Measurements from ENCODE around the gene KDM2B. TPM values are rescaled to one million over a fixed set of nuclear protein-coding genes. Genes with fewer than 3 reads are reported as not detected.
A peak's percentile ranks its signal among the peaks of the same experiment; 100 is the strongest.

Gene KDM2B
- total RNA-seq, 1 donor from 2014 or later: 19.8 TPM

DNA sequence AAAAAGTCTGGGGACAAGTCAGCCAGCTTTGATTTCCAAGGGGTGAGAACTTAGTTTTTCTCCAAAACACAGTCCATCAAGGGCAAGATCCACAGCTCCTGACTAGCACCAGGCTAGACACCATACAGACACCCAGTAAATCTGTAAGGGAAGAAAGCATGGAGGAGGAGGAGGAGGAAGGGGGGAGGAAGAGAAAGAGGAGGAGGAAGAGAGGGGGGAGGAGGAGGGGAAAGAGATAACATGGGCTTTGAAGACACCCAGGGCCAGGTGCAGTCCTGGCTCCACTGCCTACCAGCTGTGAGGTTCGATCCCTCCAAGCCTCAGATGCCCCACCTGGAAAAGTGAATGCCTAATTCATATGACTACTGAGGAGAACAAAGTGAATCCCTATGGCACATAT is 18.3 kb downstream of the KDM2B start:
- no peak for DNase-seq (ENCODE audit: low read depth in 2 of 2)

DNA sequence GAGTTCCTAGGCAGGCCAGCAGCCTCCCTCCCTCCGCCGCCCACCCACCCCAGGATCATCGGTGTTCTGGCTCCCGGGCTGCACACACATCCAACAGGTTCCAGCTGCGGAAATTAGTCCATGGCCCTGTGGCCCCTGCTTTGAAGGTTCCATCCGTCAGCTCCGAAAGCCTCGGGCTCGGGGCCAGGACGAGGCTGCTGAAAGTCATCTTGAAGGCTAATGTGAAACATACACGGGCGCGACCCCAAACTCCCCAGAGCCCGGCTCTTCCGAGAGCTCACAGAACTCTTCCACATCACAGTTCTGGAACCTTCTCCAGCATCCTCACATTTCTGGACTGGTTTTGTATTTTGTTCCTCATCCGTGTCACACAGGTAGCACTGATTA is 19.8 kb downstream of the KDM2B start:
- no peak for DNase-seq (ENCODE audit: low read depth in 2 of 2)

DNA sequence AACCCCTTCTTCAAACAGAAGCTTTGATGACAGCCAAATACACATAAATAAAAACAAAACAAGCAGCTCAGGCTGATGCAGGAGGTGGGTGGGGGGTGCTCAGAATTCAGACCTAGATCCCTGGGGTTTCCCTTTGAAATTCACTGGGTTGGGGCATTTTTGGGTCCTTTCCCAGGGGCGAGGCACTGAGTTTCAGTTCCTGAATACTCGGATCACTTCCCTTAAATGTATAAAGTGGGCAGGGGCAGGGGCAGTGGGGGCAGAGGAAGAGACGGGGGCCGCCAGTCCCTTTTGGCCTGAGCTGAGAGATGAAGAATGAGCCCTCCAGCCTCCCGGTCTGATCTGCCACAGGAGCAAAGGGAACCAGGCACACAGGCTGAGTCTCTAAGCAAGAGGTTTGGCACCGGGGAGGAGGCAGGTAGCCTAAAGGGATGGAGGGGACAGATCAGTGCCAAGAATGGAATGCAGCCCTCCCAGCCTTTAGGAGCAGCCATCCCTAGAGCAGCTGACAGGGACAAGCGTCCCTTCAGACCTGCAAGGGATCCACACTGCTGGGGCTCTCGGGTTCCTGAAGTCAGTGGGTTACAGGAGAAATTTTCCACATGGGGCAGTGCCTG is 20.3 kb downstream of the KDM2B start:
- DNase-seq (ENCODE audit: low read depth in 2 of 2): no peak

DNA sequence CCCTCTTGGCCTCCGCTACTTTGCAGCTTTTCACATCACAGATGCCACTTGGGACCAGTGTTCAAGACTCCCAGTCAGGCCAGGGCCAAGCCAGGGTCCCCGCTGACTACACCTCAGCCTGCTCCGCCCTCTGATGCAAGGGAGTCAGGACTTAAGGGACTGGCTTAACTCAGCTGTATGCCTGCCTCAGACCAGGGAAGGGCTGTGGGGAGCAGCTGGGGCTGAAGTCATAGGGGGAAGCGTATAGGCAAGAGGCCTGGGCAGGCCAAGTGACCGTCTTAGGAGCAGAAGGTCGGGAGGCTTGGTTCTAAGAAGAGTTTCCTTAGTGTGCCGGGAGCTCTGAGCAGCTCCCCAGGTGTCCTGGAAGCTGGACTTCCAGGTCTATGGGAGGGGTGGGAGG is 21.9 kb downstream of the KDM2B start:
- DNase-seq (ENCODE audit: low read depth in 2 of 2): no peak

DNA sequence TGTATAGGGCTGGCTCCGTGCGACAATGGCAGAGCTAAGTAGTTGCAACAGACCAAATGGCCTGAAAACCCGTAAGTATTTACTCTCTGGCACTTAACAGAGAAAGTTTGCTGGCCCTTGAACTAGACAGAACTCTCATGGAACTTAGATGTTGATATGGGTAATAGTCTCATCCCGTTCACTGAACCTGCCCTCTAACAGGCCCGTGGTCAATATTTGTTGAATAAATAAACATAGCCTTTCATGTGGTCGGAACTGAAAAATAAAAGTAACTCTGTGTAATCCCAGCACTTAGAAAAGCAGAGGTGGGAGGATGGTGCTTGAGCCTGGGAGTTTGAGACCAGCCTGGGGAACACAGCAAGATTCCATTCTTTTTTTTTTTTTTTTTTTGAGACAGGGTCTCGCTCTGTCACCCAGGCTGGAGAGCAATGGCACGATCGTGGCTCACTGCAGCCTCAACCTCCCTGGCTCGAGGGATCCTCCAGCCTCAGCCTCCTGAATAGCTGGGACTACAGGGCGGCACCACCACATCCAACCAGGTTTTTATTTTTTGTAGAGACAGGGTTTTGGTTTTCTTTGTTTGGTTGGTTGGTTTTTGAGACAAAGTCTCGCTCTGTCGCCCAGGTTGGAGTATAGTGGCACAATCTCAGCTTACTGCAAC is 29.7 kb downstream of the KDM2B start:
- no peak for DNase-seq (ENCODE audit: low read depth in 2 of 2)

DNA sequence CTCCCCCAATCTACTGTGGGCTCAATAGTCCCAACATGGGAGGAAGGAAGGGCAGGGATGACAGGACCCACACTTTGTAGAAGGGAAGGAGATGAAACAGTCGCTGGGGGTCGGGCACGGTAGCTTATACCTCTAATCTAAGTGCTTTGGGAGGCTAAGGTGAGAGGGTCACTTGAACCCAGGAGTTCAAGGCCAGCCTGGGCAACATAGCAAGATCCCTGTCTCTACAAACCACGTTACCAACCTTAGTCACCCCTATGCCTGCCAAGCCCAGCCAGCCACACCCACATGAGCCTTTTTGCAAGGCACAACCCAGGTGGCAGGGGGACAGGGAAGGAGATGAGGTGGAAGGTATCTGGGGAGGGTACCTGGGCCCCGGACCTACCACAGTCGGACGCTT is 31.7 kb downstream of the KDM2B start:
- no peak for DNase-seq (ENCODE audit: low read depth in 2 of 2)

- no peak for DNase-seq (ENCODE audit: low read depth in 2 of 2)
Measured at GRCh38 chr12:121545480-121545879, 35.3 kb downstream of the KDM2B start.

DNA sequence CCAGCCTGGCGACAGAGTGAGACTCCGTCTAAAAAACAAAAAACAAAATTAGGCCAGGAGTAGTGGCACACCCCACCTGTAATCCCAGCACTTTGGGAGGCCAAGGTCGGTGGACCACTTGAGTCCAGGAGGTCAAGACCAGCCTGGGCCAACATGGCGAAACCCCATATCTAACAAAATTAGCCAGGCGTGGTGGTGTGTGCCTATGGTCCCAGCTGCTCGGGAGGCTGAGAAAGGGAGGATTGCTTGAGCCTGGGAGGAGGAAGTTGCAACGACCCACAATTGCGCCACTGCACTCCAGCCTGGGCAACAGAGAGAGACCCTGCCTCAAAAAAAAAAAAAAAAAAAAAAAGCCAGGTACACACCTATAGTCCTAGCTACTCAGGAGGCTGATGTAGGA is 37.0 kb downstream of the KDM2B start:
- no peak for DNase-seq (ENCODE audit: low read depth in 2 of 2)

DNA sequence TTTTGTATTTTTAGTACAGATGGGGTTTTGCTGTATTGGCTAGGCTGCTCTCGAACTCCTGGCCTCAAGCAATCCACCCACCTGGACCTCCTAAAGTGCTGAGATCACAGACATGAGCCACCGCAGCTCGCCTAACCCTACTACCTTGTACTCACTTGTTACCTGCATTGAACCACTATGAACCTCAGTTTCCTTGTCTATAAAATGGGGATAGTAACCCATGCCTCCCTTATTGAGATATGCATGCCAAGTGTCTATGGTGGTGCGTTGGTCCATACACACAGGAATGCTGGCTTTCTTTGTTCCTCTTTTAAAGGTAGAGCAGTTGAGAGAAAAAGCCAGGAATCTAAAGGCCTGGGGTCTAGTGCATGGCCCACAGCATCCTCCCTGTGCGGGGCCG is 40.9 kb downstream of the KDM2B start:
- DNase-seq (ENCODE audit: low read depth in 2 of 2): no peak

- peak in 1 of 2 donors; percentile 19 for DNase-seq (ENCODE audit: low read depth in 2 of 2)
Measured at GRCh38 chr12:121538699-121539061, 42.1 kb downstream of the KDM2B start.

DNA sequence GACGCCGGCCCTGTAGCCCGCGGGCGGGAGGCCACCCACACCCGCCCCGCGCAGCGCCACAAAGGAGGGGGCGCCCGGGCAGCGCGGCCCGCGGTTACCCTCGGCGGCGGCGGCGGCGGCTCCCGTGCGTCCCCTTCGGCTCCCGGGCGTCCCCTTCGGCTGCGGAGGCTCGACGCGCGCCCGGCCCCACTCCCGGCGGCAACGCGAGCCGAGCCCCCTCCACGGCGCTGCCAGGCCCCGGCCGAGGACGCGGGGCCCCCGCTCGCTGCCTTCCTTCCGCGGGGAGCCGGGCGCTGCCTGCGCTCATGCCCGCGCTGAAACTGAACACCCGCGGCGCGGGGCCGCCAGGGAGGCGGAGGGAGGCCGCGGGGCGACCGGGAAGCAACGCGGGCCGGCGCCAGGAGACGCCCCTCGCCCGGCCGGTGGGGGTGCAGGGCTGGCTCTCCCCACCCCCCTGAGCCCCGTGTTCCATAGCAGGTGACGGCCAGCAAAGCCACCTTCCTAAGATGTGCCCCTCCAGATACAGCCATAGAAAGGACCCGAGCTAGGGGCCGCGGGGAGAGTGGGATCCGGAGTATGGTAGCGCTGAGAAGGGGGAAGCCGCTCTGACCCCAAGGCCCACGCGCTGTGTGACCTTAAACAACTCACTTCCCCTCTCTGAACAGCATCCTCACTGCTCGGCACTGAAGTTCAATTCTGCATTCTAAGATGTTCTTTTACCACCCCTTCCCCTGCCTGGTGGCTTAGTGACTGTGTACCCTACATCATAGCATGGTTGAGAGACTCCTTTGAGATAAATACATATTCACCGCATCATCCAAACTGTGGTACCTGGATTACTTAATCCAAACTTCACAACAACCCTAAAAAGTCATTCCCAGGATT is 42.8 kb downstream of the KDM2B start:
- peak in 1 of 2 donors; percentile 7 for DNase-seq (ENCODE audit: low read depth in 2 of 2)

DNA sequence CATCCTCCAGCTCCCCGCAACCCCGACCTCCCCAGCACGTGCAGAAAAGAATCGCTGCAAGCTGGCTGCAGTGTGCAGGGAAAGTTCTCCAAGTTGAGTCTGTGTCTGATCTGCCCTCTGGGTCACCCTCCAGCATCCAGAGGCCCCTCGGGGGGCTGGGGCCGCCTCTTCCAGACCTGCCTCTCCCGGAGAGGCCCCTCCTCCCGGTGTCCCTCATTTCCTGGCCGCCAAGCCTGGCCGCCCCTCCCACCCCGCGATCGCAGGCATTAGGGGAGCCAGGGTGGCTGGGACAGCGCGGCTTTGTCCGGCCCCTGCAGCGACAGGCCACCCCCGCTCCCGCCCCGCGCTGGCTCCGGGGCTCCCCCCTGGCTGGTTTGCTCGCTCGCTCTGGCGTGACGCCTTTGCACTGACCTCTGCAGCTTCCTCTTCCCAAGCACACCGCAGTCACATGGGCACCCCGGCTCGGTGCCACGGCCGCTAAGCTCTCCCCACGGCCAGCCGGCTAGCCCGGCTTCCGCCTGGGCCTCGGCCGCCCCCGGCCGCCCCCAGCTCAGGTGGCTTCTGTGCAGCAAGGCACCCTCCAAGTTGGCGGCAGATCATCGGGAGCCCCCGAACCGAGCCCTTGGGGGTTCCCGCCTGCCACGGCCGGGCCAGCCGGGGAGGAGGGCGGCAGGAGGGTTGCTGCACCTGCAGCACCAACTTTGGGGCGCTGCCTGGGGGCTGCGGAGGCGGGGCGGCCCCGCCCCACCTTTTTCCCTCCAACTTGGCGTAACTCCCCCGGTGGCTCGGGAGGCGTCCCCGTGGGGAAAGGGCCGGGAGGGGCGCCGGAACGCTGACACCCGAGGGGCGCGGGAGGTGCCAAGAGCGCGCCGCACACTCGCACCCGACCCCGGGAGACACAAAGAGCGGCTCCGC is 43.7 kb downstream of the KDM2B start:
- DNase-seq (ENCODE audit: low read depth in 2 of 2): peak; percentile 82 to 83

GRCh38 chr12:121536054-121536898 is 44.5 kb downstream of the KDM2B start:
- DNase-seq (ENCODE audit: low read depth in 2 of 2): peak in 1 of 2 donors; percentile 32

DNA sequence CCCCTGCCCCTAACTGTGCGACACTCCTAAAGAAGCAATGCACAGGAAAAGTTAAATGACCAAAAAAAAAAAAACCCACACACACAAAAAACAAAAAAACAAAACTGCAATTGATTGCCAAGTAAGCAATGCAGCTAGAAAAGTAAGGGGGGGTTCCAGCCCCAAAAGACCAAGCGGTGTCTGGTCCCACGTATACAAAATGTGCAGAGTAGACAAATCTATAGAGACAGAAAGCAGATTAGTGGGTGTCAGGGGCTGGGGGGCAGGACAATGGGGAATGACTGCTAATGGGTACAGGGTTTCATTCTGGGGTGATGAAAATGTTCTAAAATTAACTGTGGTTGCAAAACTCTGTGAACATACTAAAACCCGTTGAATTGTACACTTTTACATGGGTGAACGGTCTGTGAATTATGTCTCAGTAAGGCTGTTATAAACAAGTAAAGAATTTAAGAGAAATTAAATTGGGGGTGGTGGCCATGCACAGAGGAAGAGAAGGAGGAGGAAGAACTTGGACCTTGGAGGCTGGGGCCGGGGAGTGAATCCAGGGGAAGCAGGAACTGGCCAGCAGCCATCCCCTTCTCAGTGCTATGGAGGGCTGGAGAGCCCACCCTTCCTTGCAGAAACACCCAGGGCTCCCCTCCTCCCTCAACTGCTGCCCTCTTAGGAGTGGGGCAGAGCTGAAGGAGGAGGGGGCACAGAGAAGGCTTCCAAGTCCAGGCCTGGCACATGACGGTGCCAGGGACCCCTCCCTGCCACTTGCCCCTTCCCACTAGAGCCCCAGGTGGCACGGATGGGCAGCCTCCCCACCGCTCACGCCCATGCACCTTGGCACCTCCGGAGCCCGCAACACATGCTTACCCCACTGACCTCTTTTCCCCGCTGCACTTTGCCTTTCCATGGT is 45.4 kb downstream of the KDM2B start:
- DNase-seq (ENCODE audit: low read depth in 2 of 2): no peak

- no peak for DNase-seq (ENCODE audit: low read depth in 2 of 2)
Measured at GRCh38 chr12:121534495-121535148, 46.2 kb downstream of the KDM2B start.

GRCh38 chr12:121533394-121534090 is 47.3 kb downstream of the KDM2B start:
- no peak for DNase-seq (ENCODE audit: low read depth in 2 of 2)

- no peak for DNase-seq (ENCODE audit: low read depth in 2 of 2)
Measured at GRCh38 chr12:121532503-121533393, 48.1 kb downstream of the KDM2B start.

Measured in dermis microvascular lymphatic vessel endothelial cell (primary cell).